Activated CD4-positive, alpha-beta T cell treated with anti-CD3 and anti-CD28 coated beads, Interleukin-2, amount 10 ng/mL, durations not matched to agents 7 days and 5 days (primary cell): ENCODE data around the gene PGAP6. TPM values are rescaled to one million over a fixed set of nuclear protein-coding genes. Genes with fewer than 3 reads are reported as not detected.
A peak's percentile ranks its signal among the peaks of the same experiment; 100 is the strongest.

Experiments used
- CTCF ChIA-PET: fragments of 350-600 bp; sonication (Branson Sonifier 250); formaldehyde crosslinking; loops from one replicate; lab custom pipeline; 2021; ENCODE audit warnings: antibody characterized with exemption; lab: Charles Lee
- POLR2A ChIA-PET: fragments of 350-600 bp; sonication (Branson Sonifier 250); formaldehyde crosslinking; loops from one replicate; lab custom pipeline; 2021; ENCODE audit warnings: antibody characterized with exemption; lab: Charles Lee
- DNase-seq: peaks from one replicate; pipeline ENCODE4 v3.0.0-alpha.2; 2020
- H3K27ac Mint-ChIP-seq: one replicate; pipeline ENCODE4 v1.8.0; 2021; ENCODE audit warnings: mild to moderate bottlenecking, moderate library complexity, mixed read lengths
- H3K27me3 Mint-ChIP-seq: one replicate; pipeline ENCODE4 v1.8.0; 2021; ENCODE audit warnings: mixed read lengths
- H3K36me3 Mint-ChIP-seq: one replicate; pipeline ENCODE4 v1.8.0; 2021; ENCODE audit warnings: low read depth, mixed read lengths
- H3K4me1 Mint-ChIP-seq: one replicate; pipeline ENCODE4 v1.8.0; 2021; ENCODE audit warnings: mixed read lengths
- H3K4me3 Mint-ChIP-seq: one replicate; pipeline ENCODE4 v1.8.0; 2021; ENCODE audit warnings: mild to moderate bottlenecking, moderate library complexity, mixed read lengths
- H3K9me3 Mint-ChIP-seq: one replicate; pipeline ENCODE4 v1.8.0; 2021; ENCODE audit warnings: mixed read lengths
- total RNA-seq, 2 experiments: library from RNA; stranded (reverse); gene quantifications; one replicate each; pipeline ENCODE4 v1.2.3, GENCODE V29; 2021

PGAP6 gene
- total RNA-seq, 2 experiments from 2014 or later = 85.2 to 99.2 TPM

DNA sequence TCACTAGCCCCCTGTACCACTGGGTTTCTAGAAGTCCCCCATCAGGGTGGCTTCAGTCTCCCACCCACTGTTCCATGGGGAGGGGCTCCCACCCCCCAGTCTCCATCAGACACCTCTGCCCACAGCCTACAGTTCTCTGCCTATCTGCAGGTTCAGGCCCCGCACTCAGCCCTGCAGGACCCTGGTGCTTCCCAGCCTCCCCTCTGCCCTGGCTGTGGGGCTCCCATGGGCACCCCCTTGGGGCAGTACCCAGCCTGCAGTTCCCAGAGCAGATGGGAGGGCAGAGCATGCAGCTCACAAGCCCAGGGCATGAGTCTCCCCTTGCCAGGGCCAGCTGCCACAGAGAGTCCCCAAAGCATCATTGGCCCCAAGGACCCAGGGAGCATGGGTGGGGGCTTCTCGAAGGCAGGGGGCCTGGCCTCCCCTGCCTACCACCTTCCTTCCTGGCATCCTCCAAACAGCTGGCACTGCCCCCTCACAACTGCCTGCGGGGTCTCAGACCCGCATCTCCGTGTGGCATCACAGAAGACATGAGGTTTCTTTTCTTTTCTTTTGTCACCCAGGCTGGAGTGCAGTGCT lies 8.7 kb downstream of the PGAP6 start:
- Mint-ChIP-seq H3K36me3 (peaks cover 12% of the 10 kb centered on the region), H3K4me3 (no peak overlapping the region), H3K27ac (no peak overlapping the region), H3K4me1 (peaks cover 20% of the 10 kb centered on the region), H3K27me3 (no peaks in the 10 kb centered on the region), H3K9me3 (no peaks in the 10 kb centered on the region)
- ChIA-PET POLR2A (no interaction called here), CTCF (no interaction called here)
- DNase-seq = no peak

DNA sequence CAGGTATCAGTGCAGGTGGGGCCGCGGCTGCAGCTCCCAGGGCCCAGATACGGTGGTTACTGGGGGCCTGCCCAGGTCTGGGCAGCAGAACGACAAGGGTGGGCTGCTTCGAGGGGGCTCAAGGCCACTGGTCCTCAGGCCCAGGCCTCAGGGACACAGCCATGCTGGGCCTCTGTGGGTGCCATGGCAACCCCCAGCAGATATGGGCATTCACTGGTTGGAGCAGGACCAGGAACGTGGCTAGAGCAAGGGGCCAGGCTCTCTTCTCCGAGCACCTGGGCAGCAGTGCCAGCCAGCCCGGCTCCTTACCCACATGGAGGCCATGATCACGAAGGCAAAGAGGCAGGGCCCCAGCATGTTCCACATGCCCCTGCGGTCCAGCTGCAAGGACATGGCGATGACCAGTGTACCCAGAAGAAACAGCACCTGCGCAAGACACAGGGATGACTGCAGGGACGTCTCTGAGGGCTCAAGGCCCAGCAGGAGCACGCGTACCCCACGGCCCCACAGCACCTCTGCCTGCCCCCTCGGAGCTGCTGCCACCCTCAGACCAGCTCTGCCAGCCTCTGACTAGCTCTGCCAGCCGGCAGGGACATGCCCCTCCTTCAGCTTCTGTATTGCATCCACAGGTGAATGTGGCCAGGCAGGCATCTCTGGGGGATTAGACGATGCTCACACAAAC lies 9.3 kb downstream of the PGAP6 start:
- CTCF ChIA-PET = no interaction called here
- H3K27me3 Mint-ChIP-seq = no peaks in the 10 kb centered on the region
- peaks cover 20% of the 10 kb centered on the region for H3K4me1 Mint-ChIP-seq
- no peak overlapping the region for H3K4me3 Mint-ChIP-seq
- DNase-seq = no peak
- POLR2A ChIA-PET = no interaction called here
- H3K27ac Mint-ChIP-seq = peak overlapping the region; percentile 69
- H3K36me3 Mint-ChIP-seq = peaks cover 12% of the 10 kb centered on the region
- no peaks in the 10 kb centered on the region for H3K9me3 Mint-ChIP-seq

DNA sequence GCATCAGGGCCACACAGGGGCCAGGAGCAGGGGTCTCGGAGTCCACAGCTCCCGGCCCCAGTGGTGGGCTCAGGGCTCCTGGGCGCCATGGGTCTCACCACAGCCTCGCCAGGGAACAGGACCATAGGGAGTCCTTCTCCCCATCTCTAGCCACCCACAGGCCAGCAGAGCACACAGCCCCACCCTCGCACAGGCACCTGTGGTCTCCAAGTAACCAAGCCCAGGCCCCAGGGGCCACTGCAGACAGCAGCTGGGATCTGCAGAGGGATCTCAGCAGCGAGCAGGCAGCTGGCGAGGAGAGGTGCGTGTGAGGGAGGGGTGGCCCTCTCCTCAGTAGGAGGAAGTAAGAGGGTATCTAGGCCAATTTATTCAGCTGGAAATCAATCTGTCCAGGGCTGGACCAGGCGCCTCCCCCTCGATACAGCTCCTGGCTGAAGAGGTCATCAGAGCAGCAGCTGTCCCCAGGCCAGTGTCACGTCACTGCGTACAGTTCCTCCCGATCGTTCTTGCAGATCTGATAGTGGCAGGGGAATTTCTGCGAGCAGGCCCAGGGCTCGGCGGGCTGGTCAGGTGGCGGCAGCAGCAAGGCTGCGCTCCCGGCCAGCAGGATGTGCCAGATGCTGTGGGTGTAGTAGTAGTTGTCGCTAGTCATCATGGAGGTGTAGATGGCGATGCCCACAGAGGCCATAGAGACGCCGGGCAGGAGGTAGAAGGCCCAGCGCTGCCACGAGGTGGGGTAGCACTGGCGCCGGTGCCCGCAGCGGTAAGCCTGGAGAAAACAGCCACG lies 10.1 kb downstream of the PGAP6 start:
- POLR2A ChIA-PET = no interaction called here
- CTCF ChIA-PET = interaction anchor here (0.8 to 1.5 kb wide), 2 partner anchors 254 to 306 kb away, joined by 3 read pairs; no protein-coding TSS in a partner anchor

DNA sequence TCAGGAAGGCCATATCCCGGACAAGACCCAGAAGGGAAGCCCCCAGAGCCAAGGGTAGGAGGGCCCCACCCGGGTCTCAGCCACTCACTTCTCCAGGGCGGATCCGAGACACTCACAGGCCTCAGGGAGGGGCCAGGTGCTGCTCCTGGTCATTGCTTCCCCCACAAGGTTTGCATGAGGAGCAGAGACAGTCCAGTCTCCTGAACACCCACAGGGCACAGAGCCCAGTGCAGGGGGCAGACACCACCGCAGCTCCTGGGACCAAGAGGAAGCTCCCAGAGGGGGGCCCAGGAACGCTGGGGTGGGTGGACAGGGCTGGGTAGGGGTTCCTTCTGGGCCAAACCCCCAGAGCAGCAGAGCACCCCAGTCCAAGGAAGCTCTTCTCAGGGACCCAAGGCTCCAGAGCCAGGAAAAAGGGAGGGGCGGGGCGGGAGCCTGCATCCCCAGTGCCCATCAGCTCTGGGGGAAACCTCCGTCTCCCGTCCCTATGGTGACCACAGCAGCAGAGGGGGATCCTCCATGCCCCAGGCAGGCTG lies 10.7 kb downstream of the PGAP6 start:
- Mint-ChIP-seq H3K27ac (peak overlapping the region; percentile 96), H3K4me1 (peaks cover 20% of the 10 kb centered on the region), H3K9me3 (no peaks in the 10 kb centered on the region), H3K36me3 (peaks cover 17% of the 10 kb centered on the region), H3K27me3 (no peaks in the 10 kb centered on the region), H3K4me3 (peak overlapping the region; percentile 95)
- POLR2A ChIA-PET = interaction anchor here (1.0 kb wide), 1 partner anchor 10 kb away, joined by 3 read pairs; no protein-coding TSS in a partner anchor
- CTCF ChIA-PET = interaction anchor here (0.5 to 1.5 kb wide), 5 partner anchors 9 to 1530 kb away, joined by 3 to 5 read pairs (median 3); no protein-coding TSS in a partner anchor
- no peak for DNase-seq

More for the DNA sequence above, 10.1 kb downstream of the PGAP6 start:
- peak overlapping the region; percentile 69 for H3K27ac Mint-ChIP-seq
- H3K27me3 Mint-ChIP-seq = no peaks in the 10 kb centered on the region
- no peak for DNase-seq
- H3K4me3 Mint-ChIP-seq = no peak overlapping the region
- H3K4me1 Mint-ChIP-seq = peaks cover 20% of the 10 kb centered on the region
- peaks cover 17% of the 10 kb centered on the region for H3K36me3 Mint-ChIP-seq
- H3K9me3 Mint-ChIP-seq = no peaks in the 10 kb centered on the region

DNA sequence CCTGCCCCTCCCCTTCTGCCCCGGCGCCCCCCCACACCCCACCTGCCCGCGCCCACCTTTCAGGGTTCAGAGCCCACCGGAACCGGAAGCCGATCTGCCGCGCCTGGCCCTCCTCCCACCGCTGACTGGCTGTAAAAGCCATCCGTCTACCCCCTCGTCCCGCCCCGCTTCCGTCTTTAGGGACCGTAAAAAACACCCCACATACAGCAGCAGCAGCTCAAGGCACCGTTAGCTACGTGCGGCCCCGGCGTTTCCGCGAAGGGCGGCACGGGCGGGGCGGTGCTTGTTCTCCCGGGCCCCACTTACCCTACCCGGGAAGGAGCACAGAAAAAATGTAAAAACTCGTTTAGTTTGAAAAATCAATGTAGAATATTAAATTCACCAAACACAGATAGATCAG lies 11.3 kb downstream of the PGAP6 start, which contains the start of gene MRPL28:
Gene MRPL28, minus strand, starts transcription at position 96 of the 400 bp plus-strand sequence. CDS start 320 bp downstream, outside the sequence.
- H3K9me3 Mint-ChIP-seq = no peaks in the 10 kb centered on the region
- peaks cover 20% of the 10 kb centered on the region for H3K4me1 Mint-ChIP-seq
- H3K27me3 Mint-ChIP-seq = no peaks in the 10 kb centered on the region
- ChIA-PET POLR2A (interaction anchor here (1.0 kb wide), 1 partner anchor 10 kb away, joined by 3 read pairs; no protein-coding TSS in a partner anchor), CTCF (interaction anchor here (0.6 to 1.5 kb wide), 4 partner anchors 8 to 305 kb away, joined by 3 to 5 read pairs (median 3); no protein-coding TSS in a partner anchor)
- DNase-seq = peak; percentile 96
- peak within 1 kb of the TSS; percentile 95 for H3K4me3 Mint-ChIP-seq
- peaks cover 17% of the 10 kb centered on the region for H3K36me3 Mint-ChIP-seq
- H3K27ac Mint-ChIP-seq = peak within 1 kb of the TSS; percentile 96

DNA sequence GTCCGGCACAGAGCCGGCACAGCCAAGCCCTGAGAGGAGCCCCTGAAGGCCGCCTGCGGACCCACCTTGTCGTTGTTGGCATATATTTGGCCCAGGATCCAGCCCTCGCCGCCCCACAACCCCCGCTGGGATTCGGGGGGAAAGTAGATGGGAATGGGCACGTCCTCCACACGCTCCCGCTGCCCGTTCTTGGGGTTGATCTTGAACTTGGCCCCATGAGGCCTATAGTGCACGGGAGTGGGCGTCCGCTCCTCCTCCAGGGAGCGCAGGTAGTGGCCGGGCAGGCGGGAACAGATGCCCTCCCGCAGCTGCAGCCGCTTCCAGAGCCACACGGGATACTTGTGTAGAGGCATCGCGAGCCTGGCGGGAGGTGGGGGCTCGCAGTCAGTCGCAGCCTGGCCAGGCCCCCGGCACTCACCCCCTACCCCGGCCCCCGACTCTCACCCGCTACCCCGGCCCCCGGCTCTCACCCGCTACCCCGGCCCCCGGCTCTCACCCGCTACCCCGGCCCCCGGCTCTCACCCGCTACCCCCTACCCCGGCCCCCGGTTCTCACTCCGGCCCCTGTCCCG lies 11.8 kb downstream of the PGAP6 start:
- ChIA-PET POLR2A (interaction anchor here (1.0 kb wide), 1 partner anchor 11 kb away, joined by 3 read pairs; no protein-coding TSS in a partner anchor), CTCF (interaction anchor here (0.6 to 1.5 kb wide), 5 partner anchors 8 to 304 kb away, joined by 3 to 5 read pairs (median 3); no protein-coding TSS in a partner anchor)
- H3K4me3 Mint-ChIP-seq = peak overlapping the region; percentile 68
- peaks cover 20% of the 10 kb centered on the region for H3K4me1 Mint-ChIP-seq
- H3K27me3 Mint-ChIP-seq = no peaks in the 10 kb centered on the region
- no peaks in the 10 kb centered on the region for H3K9me3 Mint-ChIP-seq
- peak overlapping the region; percentile 75 for H3K27ac Mint-ChIP-seq
- DNase-seq = no peak
- peaks cover 17% of the 10 kb centered on the region for H3K36me3 Mint-ChIP-seq

DNA sequence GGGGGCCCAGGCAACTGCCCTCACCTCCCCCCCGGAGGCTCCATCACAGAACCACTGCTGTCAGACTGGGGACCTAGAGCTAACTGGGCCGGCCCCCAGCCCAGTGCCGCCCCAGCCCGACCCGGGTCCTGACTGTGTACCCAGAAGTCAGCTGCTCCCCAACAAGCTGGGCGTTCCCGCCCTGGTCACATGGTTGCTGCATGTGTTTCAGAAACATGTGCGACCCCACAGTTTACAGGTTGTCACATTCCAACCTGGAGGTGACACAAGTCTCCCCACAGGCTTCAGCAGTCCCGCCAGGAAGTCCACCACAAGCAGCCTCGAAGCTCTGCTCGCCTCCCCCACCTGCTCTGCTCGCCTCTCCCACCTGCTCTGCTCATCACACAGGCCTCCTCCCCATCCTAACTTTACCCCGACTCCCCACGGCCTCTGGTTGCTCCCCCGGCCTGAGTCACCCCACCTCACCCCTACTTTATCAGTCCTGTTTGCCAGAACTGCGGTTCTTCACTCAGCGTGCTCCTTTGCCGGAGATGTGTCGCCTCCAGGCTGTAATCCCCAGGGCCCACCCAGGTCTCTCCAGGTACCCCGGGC lies 12.4 kb downstream of the PGAP6 start:
- peaks cover 17% of the 10 kb centered on the region for H3K36me3 Mint-ChIP-seq
- no peaks in the 10 kb centered on the region for H3K27me3 Mint-ChIP-seq
- CTCF ChIA-PET = interaction anchor here (0.5 to 1.3 kb wide), 3 partner anchors 16 to 212 kb away, joined by 3 to 4 read pairs (median 4); no protein-coding TSS in a partner anchor
- peaks cover 20% of the 10 kb centered on the region for H3K4me1 Mint-ChIP-seq
- no peak for DNase-seq
- H3K27ac Mint-ChIP-seq = peak overlapping the region; percentile 75
- no peaks in the 10 kb centered on the region for H3K9me3 Mint-ChIP-seq
- POLR2A ChIA-PET = no interaction called here
- H3K4me3 Mint-ChIP-seq = peak overlapping the region; percentile 68

DNA sequence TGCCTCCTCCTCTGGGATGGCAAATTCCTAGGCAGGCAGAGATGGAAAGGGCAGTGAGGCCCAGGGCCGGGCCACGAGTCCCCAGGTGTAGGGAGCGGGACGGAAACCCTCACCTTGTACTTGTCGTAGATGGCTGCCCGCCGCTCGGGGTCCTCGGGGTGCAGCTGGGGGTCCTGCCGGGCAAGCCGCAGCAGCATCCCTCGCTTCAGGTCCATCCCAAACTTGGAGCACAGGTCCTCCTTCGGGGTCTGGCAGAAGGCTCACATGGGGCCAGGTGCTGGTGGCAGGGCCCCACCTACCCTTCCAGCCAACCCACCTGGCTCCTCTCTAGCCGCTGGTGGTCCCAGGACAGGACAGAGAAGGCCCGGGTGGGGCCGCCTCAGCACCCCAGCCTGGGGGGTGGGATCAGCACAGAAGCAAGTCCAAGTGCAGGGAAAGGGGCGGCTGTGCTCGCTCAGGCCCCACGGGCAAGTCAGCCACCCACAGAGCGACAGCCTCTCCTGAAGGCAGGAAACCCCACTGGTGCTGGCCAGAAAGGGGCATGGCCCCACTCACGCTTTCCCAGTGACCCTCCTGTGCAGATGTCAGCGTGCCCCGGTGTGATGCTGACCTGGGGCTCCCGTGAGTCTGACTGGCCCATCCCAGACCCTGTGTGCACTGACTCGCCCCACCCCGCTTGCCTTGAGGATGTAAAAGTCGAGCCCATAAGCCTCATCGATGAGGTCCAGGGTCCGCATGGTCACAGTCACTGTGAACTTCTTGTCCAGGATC lies 13.2 kb downstream of the PGAP6 start:
- POLR2A ChIA-PET = no interaction called here
- H3K36me3 Mint-ChIP-seq = peaks cover 17% of the 10 kb centered on the region
- H3K9me3 Mint-ChIP-seq = no peaks in the 10 kb centered on the region
- H3K4me1 Mint-ChIP-seq = peaks cover 20% of the 10 kb centered on the region
- peak overlapping the region; percentile 75 for H3K27ac Mint-ChIP-seq
- DNase-seq = no peak
- no peaks in the 10 kb centered on the region for H3K27me3 Mint-ChIP-seq
- H3K4me3 Mint-ChIP-seq = no peak overlapping the region
- CTCF ChIA-PET = interaction anchor here (0.5 to 1.3 kb wide), 3 partner anchors 16 to 211 kb away, joined by 3 to 4 read pairs (median 4); no protein-coding TSS in a partner anchor

DNA sequence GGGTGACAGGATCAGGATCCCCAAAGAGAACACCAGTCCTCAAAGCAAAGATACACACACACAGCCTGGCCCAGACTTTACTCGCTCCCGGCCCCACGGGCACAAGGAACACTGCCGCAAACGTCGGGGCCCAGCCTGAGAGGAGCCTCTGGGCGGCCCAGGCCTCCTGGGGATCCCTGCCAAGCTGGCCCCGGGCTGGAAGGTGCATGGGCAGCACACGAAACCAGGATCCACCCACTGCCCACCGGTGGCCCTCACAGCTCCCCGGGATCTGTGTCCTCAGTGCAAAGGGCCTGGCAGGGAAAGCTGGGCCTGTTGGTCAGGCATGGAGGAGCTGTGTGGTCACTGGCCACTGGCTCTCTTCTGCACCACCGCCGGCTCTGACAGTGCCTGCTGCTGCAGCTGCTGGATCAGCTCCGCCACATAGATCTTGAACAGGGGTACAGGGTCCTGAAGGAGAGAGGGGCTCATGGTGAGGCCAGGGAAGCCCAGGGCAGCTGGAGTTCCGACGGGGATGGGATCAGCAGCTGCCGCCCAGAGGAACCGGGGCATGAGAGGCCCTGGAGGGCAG lies 14.4 kb downstream of the PGAP6 start:
- CTCF ChIA-PET = interaction anchor here (1.5 to 2.4 kb wide), 2 partner anchors 260 to 301 kb away, joined by 4 to 7 read pairs; no protein-coding TSS in a partner anchor

DNA sequence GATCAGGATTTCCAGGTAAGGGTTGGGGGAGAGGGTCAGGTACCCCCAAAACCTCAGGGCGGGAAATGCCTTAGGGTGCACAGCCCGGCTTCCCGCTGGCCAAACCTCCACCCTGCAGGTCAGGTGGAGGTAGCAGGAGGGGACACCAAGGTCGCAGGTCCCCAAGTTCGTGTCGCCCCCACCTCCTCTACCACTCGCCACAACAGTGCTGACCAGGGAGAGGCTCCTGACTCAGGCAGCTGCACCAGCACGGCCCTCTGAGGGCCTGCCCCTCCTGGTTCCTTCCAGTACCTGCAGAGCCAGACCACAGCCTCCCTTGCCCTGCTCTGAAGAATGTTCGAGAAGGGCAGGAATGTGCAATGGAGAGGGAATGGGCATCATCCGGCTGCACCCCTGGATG lies 15.3 kb downstream of the PGAP6 start:
- ChIA-PET CTCF (interaction anchor here (1.5 to 2.4 kb wide), 2 partner anchors 259 to 301 kb away, joined by 4 to 7 read pairs; no protein-coding TSS in a partner anchor), POLR2A (no interaction called here)
- Mint-ChIP-seq H3K4me3 (no peak overlapping the region), H3K4me1 (peaks cover 26% of the 10 kb centered on the region), H3K9me3 (no peaks in the 10 kb centered on the region), H3K27ac (peak overlapping the region; percentile 5), H3K36me3 (peaks cover 11% of the 10 kb centered on the region), H3K27me3 (no peaks in the 10 kb centered on the region)
- DNase-seq = no peak

More for the DNA sequence above, 14.4 kb downstream of the PGAP6 start:
- no peaks in the 10 kb centered on the region for H3K9me3 Mint-ChIP-seq
- peaks cover 21% of the 10 kb centered on the region for H3K4me1 Mint-ChIP-seq
- no peak overlapping the region for H3K27ac Mint-ChIP-seq
- H3K4me3 Mint-ChIP-seq = peak overlapping the region; percentile 34
- no peaks in the 10 kb centered on the region for H3K27me3 Mint-ChIP-seq
- DNase-seq = no peak
- H3K36me3 Mint-ChIP-seq = peaks cover 12% of the 10 kb centered on the region
- POLR2A ChIA-PET = no interaction called here
